DND-41 (cell line): ENCODE results near the gene CTRB2.
A peak's percentile ranks its signal among the peaks of the same experiment; 100 is the strongest.

Experiments used
- CTCF ChIP-seq: IDR thresholded peaks from 2 replicates; pipeline ENCODE4 v1.5.1; 2012; ENCODE audit warnings: borderline replicate concordance, low read length, moderate library complexity, mild to moderate bottlenecking; ENCODE audit not compliant: poor library complexity, severe bottlenecking; ENCODE audit errors: extremely low read depth
- EZH2 ChIP-seq: IDR thresholded peaks from 3 replicates; pipeline ENCODE4 v1.6.1; 2012; ENCODE audit warnings: borderline replicate concordance, low read depth, mild to moderate bottlenecking, moderate library complexity, low read length, inconsistent platforms; ENCODE audit not compliant: severe bottlenecking

DNA sequence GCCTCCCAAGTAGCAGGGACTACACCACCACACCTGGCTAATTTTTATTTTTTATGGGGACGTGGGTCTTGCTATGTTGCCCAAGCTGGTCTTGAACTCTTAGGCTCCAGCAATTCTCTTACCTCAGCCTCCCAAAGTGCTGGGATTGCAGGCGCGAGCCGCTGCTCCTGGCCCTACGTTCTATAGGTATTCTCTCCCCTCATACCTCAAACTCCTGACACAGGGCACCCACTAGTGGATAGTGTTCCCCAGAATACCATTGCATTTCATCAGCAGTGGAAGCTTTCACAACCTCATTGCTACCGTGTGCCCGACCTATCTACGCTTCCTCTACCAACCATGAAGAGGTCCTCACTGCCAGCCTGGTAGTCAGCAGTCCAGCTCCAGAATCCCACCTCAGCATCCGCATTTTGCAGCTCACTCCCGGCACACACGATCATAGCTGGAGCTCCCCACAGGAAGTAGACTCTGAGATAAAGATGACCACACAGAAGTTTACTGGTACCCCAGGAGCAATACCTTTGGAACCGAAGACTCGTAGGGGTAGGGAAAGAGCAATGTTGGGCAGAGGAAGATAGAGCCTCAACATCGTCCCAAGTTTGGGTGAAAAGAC lies 9.3 kb downstream of the CTRB2 start:
- TF ChIP-seq CTCF (peak; percentile 10), EZH2 (no peak)
